MM.1S (cell line): ENCODE results near the gene RAB31.

Experiments
- CTCF ChIP-seq: fragments of 300-600 bp; sonication (generic); IDR thresholded peaks from 2 replicates; pipeline ENCODE4 v1.5.1; 2016; ENCODE audit warnings: antibody characterized with exemption, low read length, mixed read lengths
- EZH2 ChIP-seq: fragments of 300-600 bp; sonication (generic); optimal IDR thresholded peaks from 2 replicates; pipeline ENCODE3; 2017; ENCODE audit warnings: low read depth, mild to moderate bottlenecking, antibody characterized with exemption, low read length, mixed read lengths
- EZH2phosphoT487 ChIP-seq: fragments of 300-600 bp; sonication (generic); IDR thresholded peaks from 2 replicates; pipeline ENCODE4 v1.6.1; 2018; ENCODE audit warnings: antibody characterized with exemption, low read length

- TF ChIP-seq EZH2 (no peak), CTCF (no peak), EZH2phosphoT487 (no peak)
Measured at GRCh38 chr18:9743200-9744016, 35.3 kb downstream of the RAB31 start.
